HEK293T (cell line): ENCODE measurements around the gene GRID1.

Source experiments
- ARNT ChIP-seq: fragments of 450-650 bp; IDR thresholded peaks from 2 replicates; pipeline ENCODE4 v1.6.1; 2017; ENCODE audit warnings: mild to moderate bottlenecking
- BHLHE40 ChIP-seq: fragments of 450-650 bp; IDR thresholded peaks from 2 replicates; pipeline ENCODE4 v1.6.1; 2016; ENCODE audit warnings: mild to moderate bottlenecking, moderate library complexity, borderline replicate concordance
- ELF4 ChIP-seq: fragments of 450-650 bp; IDR thresholded peaks from 2 replicates; pipeline ENCODE4 v1.6.1; 2017; ENCODE audit warnings: antibody characterized with exemption
- FOXA1 ChIP-seq: fragments of 450-650 bp; IDR thresholded peaks from 2 replicates; pipeline ENCODE4 v1.6.1; 2016; ENCODE audit warnings: mild to moderate bottlenecking
- FOXM1 ChIP-seq: fragments of 450-650 bp; IDR thresholded peaks from 2 replicates; pipeline ENCODE4 v1.6.1; 2017; ENCODE audit warnings: mild to moderate bottlenecking, borderline replicate concordance
- NFRKB ChIP-seq: fragments of 450-650 bp; IDR thresholded peaks from 2 replicates; pipeline ENCODE4 v1.6.1; 2016; ENCODE audit warnings: mild to moderate bottlenecking, moderate library complexity
- SUZ12 ChIP-seq: fragments of 450-650 bp; IDR thresholded peaks from 2 replicates; pipeline ENCODE4 v1.6.1; 2016; ENCODE audit warnings: mild to moderate bottlenecking

DNA sequence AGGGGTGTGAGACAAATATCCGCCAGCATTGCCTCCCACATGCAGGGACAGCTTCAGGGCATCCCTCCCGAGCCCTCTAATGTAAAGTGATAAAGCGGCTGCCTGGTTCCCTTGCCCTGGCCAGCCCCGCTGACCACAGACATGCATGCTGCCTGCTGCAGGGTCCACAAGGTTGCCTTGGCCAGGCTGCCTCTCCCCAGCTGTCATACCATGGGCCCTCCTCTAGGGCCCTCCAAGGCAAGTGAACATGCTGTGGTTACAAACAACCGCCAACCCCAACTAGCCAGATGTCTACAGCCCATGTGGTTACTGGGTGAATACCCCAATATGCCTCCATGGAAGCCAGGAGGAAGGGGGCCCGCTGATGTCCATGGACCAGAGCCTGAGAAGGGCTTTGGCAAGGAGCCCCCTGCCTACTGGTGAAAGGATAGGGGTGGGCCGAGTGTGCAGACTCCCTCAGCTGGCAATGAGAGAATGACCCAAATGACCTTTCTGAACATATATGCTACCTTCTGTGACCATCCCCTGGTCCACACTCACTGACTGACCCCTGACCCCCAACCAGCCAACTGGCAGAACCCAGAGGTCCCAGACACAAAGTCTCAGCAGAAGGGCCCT lies 37.4 kb downstream of the GRID1 start:
- no peak for TF ChIP-seq BHLHE40
- no peak for TF ChIP-seq FOXM1
- no peak for TF ChIP-seq FOXA1
- TF ChIP-seq ELF4, result no peak
- no peak for TF ChIP-seq SUZ12
- no peak for TF ChIP-seq ARNT
- TF ChIP-seq NFRKB, result no peak
